C4-2B (cell line): ENCODE data around the gene GADD45B.

Experiments used
- H3K27ac ChIP-seq: fragments of 450-650 bp; 2 replicates; pipeline ENCODE4 v1.5.1; 2017
- ZFX ChIP-seq: fragments of 450-650 bp; IDR thresholded peaks from 2 replicates; pipeline ENCODE4 v1.6.1; 2017
- TF ChIP-seq, protein P1 (sequence below): fragments of 450-650 bp; conservative IDR thresholded peaks from 2 replicates; pipeline ENCODE4 v1.5.1; 2017; ENCODE audit warnings: mild to moderate bottlenecking

The GADD45B gene, protein sequence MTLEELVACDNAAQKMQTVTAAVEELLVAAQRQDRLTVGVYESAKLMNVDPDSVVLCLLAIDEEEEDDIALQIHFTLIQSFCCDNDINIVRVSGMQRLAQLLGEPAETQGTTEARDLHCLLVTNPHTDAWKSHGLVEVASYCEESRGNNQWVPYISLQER

DNA sequence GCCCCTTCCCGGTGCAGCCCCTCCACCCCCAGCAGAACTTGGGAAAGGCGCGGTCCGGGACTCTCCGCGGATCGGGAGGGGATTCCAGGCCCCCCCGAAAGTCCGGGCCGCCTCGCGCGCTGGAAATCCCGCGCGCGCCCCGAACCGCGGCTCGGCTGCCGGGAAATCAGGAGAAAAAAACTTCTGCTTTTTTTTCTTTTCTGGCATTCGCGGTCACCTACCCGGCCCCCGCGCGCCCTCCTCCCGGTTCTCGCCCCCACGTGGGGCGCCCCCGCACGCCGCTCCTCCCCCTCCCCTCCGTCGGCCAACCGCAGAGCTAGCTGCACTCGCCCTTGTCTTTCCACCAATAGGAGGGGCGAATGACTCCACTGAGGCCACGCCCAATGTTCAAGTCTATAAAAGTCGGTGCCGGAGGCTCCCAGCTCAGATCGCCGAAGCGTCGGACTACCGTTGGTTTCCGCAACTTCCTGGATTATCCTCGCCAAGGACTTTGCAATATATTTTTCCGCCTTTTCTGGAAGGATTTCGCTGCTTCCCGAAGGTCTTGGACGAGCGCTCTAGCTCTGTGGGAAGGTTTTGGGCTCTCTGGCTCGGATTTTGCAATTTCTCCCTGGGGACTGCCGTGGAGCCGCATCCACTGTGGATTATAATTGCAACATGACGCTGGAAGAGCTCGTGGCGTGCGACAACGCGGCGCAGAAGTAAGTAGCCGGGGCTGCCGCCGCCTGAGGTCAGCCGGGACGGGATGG, at the start of gene GADD45B:
Gene GADD45B (plus strand): TSS at position 426 of the 749 bp plus-strand sequence. CDS start 232 bp downstream, at position 658.
- TF ChIP-seq, protein P1, sequence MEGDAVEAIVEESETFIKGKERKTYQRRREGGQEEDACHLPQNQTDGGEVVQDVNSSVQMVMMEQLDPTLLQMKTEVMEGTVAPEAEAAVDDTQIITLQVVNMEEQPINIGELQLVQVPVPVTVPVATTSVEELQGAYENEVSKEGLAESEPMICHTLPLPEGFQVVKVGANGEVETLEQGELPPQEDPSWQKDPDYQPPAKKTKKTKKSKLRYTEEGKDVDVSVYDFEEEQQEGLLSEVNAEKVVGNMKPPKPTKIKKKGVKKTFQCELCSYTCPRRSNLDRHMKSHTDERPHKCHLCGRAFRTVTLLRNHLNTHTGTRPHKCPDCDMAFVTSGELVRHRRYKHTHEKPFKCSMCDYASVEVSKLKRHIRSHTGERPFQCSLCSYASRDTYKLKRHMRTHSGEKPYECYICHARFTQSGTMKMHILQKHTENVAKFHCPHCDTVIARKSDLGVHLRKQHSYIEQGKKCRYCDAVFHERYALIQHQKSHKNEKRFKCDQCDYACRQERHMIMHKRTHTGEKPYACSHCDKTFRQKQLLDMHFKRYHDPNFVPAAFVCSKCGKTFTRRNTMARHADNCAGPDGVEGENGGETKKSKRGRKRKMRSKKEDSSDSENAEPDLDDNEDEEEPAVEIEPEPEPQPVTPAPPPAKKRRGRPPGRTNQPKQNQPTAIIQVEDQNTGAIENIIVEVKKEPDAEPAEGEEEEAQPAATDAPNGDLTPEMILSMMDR = no peak
- no peak for TF ChIP-seq ZFX
- H3K27ac ChIP-seq = peak within 1 kb of the TSS; percentile 86

DNA sequence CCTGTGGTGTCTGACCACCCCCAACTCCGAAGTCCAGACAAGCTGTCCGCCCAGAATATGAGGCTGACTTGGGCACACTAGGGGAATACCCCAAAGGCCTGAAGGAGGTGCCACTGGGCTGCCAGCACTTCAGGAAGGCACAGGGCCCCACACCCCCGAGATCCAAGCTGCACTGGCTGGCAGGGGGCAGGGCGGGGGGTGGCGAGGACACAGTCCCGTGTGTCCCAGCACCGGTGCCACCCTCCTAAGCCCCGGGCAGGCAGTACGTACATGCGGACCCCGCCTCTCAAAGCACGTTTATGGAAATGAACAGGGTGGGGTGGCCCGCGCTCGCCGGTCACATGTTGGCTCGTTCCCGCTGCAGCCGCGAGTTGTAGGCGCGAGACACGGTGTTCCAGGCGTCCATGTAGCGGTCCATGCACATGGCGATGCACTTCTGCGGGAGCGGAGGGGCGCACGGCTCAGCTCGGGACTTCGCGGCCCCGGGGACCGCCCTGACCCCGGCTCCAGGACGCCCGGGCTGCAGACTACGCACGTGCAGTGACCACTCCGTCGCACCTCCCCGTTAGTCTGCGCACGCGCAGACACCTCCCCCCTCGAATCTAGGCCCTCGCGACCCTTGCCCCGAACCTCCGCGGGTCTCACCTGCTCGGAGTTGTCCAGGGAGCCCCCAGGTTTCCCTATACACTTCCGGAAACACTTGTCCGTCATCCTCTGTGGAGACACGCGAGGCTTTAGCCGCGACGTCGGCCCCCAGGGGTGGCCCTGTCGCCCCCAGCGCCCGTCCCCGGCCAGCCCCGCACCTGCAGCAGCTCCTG, 49.1 kb upstream of the GADD45B start:
- TF ChIP-seq, protein P1 = no peak
- TF ChIP-seq ZFX = no peak

DNA sequence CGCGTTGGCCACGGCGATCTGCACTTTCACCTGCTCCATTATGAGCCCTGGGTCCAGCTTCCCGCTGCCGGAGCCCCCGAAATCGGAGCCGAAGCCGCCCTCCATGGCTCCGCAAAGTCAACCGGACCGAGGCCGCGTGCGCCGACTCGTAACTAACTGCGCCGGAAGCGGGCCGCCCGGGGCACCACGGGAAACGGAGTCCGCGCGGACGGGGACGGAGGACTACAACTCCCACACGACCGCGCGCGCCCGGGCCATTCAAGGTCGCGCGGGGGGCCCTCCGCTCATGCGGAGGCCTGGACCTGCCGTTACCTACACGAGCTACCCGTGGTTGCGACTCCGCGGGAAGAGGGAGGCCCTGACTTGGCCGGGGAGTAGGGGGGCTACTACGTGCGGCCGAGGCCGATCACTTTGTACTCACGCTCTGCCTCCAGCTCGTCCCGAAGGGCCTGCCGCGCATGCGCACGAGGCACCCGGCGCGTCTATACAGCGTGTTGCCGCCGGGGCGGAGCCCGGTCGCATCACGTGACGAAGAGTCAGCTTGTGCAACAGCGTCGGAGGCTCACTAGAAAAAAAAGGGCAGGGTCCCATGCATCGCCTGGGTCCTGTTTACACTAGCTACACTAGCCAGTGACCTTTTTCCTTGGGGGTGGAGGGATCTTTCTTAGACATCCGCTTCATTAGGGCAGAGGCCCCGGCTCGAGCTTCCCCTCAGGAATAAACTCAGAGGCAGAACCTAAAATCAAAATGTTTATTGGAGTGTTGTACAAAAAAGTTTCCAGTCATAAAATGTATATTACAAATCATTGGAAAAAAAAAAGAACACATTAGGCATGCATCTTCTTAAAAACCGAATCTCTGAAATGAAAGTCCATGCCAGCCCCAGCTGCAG, 48.3 kb upstream of the GADD45B start, which contains the start of gene TIMM13:
Gene TIMM13 (minus strand): TSS at position 158 of the 892 bp plus-strand sequence. CDS start 53 bp downstream, at position 105.
- peak; percentile 94 for TF ChIP-seq ZFX
- TF ChIP-seq, protein P1 = no peak
- H3K27ac ChIP-seq = peak within 1 kb of the TSS; percentile 97

More for the DNA sequence above, 49.1 kb upstream of the GADD45B start:
- peak overlapping the region; percentile 97 for H3K27ac ChIP-seq

DNA sequence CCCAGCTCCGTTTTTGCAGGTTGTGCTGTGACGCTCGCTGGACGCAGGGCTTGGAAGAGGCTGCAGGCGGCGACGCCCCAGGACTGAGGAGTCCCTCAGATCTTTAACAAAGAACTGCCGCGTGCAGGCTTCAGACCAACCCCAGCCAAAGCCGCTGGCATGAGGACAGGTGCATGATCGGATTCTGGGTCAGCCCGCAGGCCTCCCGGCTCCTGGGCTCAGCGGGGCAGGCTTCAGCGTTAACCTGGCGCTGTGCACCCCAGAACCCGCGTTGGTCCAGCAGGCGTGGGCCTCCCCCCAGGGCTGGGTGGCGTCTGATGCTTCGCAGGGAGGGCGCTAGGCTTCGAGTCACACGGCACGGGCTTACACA, 47.6 kb upstream of the GADD45B start:
- TF ChIP-seq, protein P1 = no peak
- no peak for TF ChIP-seq ZFX
- H3K27ac ChIP-seq = peak overlapping the region; percentile 97

DNA sequence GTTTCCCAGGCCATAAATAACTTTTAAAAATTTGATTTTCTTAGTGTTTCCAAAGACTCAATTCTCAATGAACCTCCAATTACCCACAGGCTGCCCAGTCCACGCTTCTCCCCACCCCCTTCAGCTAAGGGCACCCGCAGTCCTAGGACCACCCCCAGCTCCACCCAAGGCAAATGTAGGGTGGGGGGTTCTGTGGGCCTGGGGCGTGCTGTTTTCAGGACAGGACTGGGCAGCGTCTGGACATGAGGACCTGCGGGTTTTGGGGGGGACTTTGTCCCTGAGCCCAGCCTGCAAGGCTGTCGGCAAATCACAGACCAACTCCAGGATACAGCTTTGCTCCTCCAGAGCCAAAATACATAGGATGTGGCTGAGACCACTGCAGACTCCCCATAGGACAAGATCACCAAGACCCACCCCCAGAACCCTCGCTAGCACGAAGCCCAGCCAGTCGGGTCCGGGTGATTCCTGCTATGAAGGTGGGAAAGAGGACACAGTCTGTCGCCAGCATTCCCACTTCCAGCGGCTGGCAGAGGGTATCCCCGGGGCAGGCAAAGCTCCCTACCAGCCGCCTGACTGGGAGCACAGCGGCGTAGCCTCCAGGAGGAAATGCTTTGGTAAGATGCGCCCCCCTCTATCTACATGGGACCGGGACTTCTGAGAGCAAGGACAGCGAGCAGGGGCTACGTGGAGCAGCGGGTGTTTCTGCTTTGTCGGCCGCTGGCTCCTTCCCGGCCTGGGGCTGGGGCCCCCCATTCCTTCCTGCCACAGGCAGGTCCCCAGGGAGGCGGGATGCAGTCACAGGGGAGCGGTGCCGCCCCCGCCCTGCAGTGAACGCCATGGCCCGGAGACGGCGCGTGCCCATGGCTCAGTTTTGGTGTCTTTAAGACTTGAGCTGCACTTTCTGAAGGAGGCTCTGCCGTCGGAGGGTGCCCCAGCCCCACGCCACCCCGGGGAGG, 46.9 kb upstream of the GADD45B start:
- peak overlapping the region; percentile 97; the same call in 1 of the 2 replicates for H3K27ac ChIP-seq
- TF ChIP-seq, protein P1 = no peak
- TF ChIP-seq ZFX = no peak

DNA sequence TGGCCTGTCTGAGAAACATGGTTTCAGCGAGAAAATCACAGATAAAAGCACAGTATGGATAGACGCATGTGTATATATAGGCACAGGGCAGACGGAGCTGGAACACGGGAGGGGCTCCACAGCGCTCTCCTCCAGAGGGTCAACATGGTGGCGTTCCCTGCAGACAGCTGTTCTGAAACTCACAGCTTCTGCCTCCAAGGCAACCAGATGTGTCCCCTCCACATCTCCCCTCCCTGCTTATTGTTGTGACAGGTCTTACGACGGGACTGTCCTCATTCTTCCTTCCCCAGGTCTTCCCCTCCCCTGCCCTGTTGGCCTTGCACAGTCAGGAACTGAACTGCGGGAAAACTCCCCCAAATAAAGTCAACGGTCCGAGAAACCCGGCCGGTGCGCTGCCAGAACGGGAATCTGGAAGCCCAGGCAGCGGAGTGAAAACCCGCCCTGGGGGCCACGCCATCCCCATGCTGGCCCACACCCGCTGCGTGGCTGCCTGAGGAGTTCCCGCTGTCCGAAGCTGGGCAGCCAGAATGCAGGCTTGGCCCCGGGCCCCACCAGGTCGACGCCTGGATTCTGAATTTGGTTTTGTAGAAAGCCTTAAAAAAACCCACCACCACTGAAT, 45.9 kb upstream of the GADD45B start:
- H3K27ac ChIP-seq = no peak overlapping the region
- no peak for TF ChIP-seq ZFX
- TF ChIP-seq, protein P1 = no peak
